CD14-positive monocyte (primary cell): Measurements from ENCODE around the gene MRPS11. TPM values are rescaled to one million over a fixed set of nuclear protein-coding genes. Genes with fewer than 3 reads are reported as not detected.
A peak's percentile ranks its signal among the peaks of the same experiment; 100 is the strongest.
"Not testable (repeated sequence)": the region's sequence is repeated elsewhere in the genome, so short reads cannot be mapped to it uniquely, and the experiment has no call there.

Source experiments
- DNase-seq, 3 donors: peaks; one replicate each; pipeline ENCODE4 v3.0.0-alpha.2; 2011 to 2022
- H2AFZ ChIP-seq: 2 replicates; pipeline ENCODE4 v1.6.0; 2012; ENCODE audit warnings: mild to moderate bottlenecking, low read depth, low read length, inconsistent platforms; ENCODE audit not compliant: insufficient read depth, poor library complexity, severe bottlenecking
- H3K27ac ChIP-seq, 2 donors: 1 replicate in 1 of 2; 2 replicates in 1 of 2; pipeline ENCODE4 v1.5.1; 2012 to 2013; ENCODE audit warnings: low read length in 2 of 2, control low read depth in 1 of 2, inconsistent platforms in 1 of 2, low read depth in 1 of 2, mild to moderate bottlenecking in 1 of 2
- H3K27me3 ChIP-seq, 2 donors: one replicate each; pipeline versions ENCODE4 v1.6.0 to v1.6.1; 2011 to 2013; ENCODE audit warnings: low read length in 2 of 2; ENCODE audit not compliant: control insufficient read depth in 2 of 2, insufficient read depth in 2 of 2
- H3K36me3 ChIP-seq, 2 donors: replicated peaks in 1 of 2; 1 replicate in 1 of 2; 2 replicates in 1 of 2; pipeline versions ENCODE4 v1.5.1 to v1.6.1; 2012 to 2013; ENCODE audit warnings: low read length in 2 of 2, control low read depth in 1 of 2, inconsistent platforms in 1 of 2, mild to moderate bottlenecking in 1 of 2; ENCODE audit not compliant: insufficient read depth in 2 of 2, control insufficient read depth in 1 of 2
- H3K4me1 ChIP-seq, 2 donors: 1 replicate in 1 of 2; 2 replicates in 1 of 2; pipeline versions ENCODE4 v1.5.1 to v1.6.1; 2012 to 2013; ENCODE audit warnings: low read length in 2 of 2, control low read depth in 1 of 2, inconsistent platforms in 1 of 2, mild to moderate bottlenecking in 1 of 2, moderate library complexity in 1 of 2; ENCODE audit not compliant: insufficient read depth in 2 of 2, control insufficient read depth in 1 of 2
- H3K4me2 ChIP-seq: replicated peaks from 2 replicates; pipeline ENCODE3; 2012; ENCODE audit warnings: low read length, moderate library complexity, mild to moderate bottlenecking; ENCODE audit not compliant: poor library complexity, severe bottlenecking; ENCODE audit errors: extremely low read depth
- H3K4me3 ChIP-seq, 3 experiments: fragments of 200-600 bp in 1 of 3; sonication (generic) in 1 of 3; replicated peaks in 1 of 3; 1 replicate in 2 of 3; 2 replicates in 1 of 3; pipeline ENCODE4 v1.5.1; 2011 to 2013; ENCODE audit warnings: low read length in 3 of 3, mild to moderate bottlenecking in 3 of 3, control low read depth in 2 of 3, low read depth in 2 of 3, inconsistent platforms in 1 of 3, moderate library complexity in 1 of 3
- H3K79me2 ChIP-seq: 2 replicates; pipeline ENCODE4 v1.6.0; 2012; ENCODE audit warnings: mild to moderate bottlenecking, control low read depth, inconsistent platforms, low read length, moderate library complexity; ENCODE audit not compliant: insufficient read depth
- H3K9ac ChIP-seq: 2 replicates; pipeline ENCODE4 v1.6.0; 2017; ENCODE audit warnings: low read length, mild to moderate bottlenecking; ENCODE audit not compliant: insufficient read depth, poor library complexity, severe bottlenecking
- H3K9me3 ChIP-seq, 2 donors: replicated peaks in 1 of 2; 1 replicate in 1 of 2; 2 replicates in 1 of 2; pipeline versions ENCODE4 v1.5.1 to v1.6.1; 2012 to 2013; ENCODE audit warnings: low read length in 2 of 2, control low read depth in 1 of 2; ENCODE audit not compliant: control insufficient read depth in 1 of 2, insufficient read depth in 1 of 2
- H4K20me1 ChIP-seq: 2 replicates; pipeline ENCODE4 v1.6.0; 2012; ENCODE audit warnings: mild to moderate bottlenecking, low read length, control low read depth, moderate library complexity; ENCODE audit not compliant: insufficient read depth
- H3K27ac Mint-ChIP-seq, 7 donors: one replicate each; pipeline ENCODE4 v1.8.0; 2020; ENCODE audit warnings: mild to moderate bottlenecking in 7 of 7, mixed read lengths in 7 of 7, moderate library complexity in 6 of 7, inconsistent platforms in 2 of 7
- H3K27me3 Mint-ChIP-seq, 3 donors: one replicate each; pipeline ENCODE4 v1.8.0; 2021 to 2022; ENCODE audit warnings: low read depth in 3 of 3, mild to moderate bottlenecking in 3 of 3, mixed read lengths in 3 of 3, moderate library complexity in 3 of 3, inconsistent platforms in 1 of 3
- H3K36me3 Mint-ChIP-seq, 2 donors: one replicate each; pipeline ENCODE4 v1.8.0; 2020; ENCODE audit warnings: mixed read lengths in 2 of 2, inconsistent platforms in 1 of 2, mild to moderate bottlenecking in 1 of 2
- H3K4me1 Mint-ChIP-seq: one replicate; pipeline ENCODE4 v1.8.0; 2020; ENCODE audit warnings: mild to moderate bottlenecking, mixed read lengths
- H3K4me3 Mint-ChIP-seq, 2 donors: one replicate each; pipeline ENCODE4 v1.8.0; 2020; ENCODE audit warnings: mild to moderate bottlenecking in 2 of 2, mixed read lengths in 2 of 2, moderate library complexity in 1 of 2
- H3K9me3 Mint-ChIP-seq, 7 donors: one replicate each; pipeline ENCODE4 v1.8.0; 2020 to 2022; ENCODE audit warnings: mixed read lengths in 7 of 7, mild to moderate bottlenecking in 6 of 7, moderate library complexity in 6 of 7, inconsistent platforms in 2 of 7
- CTCF ChIP-seq: fragments of 200-600 bp; IDR thresholded peaks from one replicate; pipeline ENCODE4 v1.8.0; 2022; ENCODE audit warnings: antibody characterized with exemption, mild to moderate bottlenecking
- WGBS: methylation state at CpG from one replicate; pipeline ENCODE4 v1.1.5; 2013; ENCODE audit warnings: missing lambda C conversion rate; ENCODE audit not compliant: insufficient coverage; 5-methylcytosine and 5-hydroxymethylcytosine counted together
- intact Hi-C, 2 donors: fragments of 100-400 bp; cut with micrococcal nuclease; formaldehyde crosslinking; loops; one replicate each; pipeline versions ENCODE4 v1.15.0 to v1.15.1; 2023
- polyA plus RNA-seq, 3 donors: library from polyadenylated mRNA; depleted of rRNA in 1 of 3; unstranded in 2 of 3; stranded (reverse) in 1 of 3; fragments of 300-500 nt in 2 of 3; fragments of >200 nt in 1 of 3; fragmentation: Illumina TruSeq in 2 of 3; gene quantifications; 1 replicate in 2 of 3; 2 replicates in 1 of 3; pipeline ENCODE4 v1.2.3, GENCODE V29; 2012 to 2021

Gene MRPS11
- polyA plus RNA-seq, 3 donors: 31.1 to 70.2 (median 65.2) TPM

- peak overlapping the region; percentile 91 to 95 (median 92) for H3K4me3 ChIP-seq
- Mint-ChIP-seq H3K27me3 (no peaks in the 10 kb centered on the region), H3K27ac (peak overlapping the region; percentile 91 to 99 (median 98)), H3K4me3 (peak overlapping the region; percentile 86 to 95), H3K36me3 (peaks cover 33 to 37% of the 10 kb centered on the region in 2 donors), H3K4me1 (peaks cover 20% of the 10 kb centered on the region), H3K9me3 (no peaks in the 10 kb centered on the region)
- H3K27me3 ChIP-seq: no peaks in the 10 kb centered on the region
- peaks cover 15 to 27% of the 10 kb centered on the region in 2 donors for H3K4me1 ChIP-seq
- no peaks in the 10 kb centered on the region for H3K9me3 ChIP-seq
- TF ChIP-seq CTCF: no peak
- H3K36me3 ChIP-seq: peaks cover 27 to 50% of the 10 kb centered on the region in 2 donors
- 1% methylated on average over 8 of the region's 17 CpGs for WGBS
- H3K4me2 ChIP-seq: peak overlapping the region; percentile 92
- H3K79me2 ChIP-seq: peaks cover 31% of the 10 kb centered on the region
- no peak for DNase-seq
- no peaks in the 10 kb centered on the region for H4K20me1 ChIP-seq
- peak overlapping the region; percentile 97 for H2AFZ ChIP-seq
- peak overlapping the region; percentile 60 to 96 for H3K27ac ChIP-seq
- H3K9ac ChIP-seq: peak overlapping the region; percentile 84
- intact Hi-C loops: loop anchor here (5.0 to 10.0 kb wide), 3 partner anchors 79 to 1107 kb away; partner anchors contain the start of genes AEN (in 2 of the 2), DET1 (in 1 of the 2) and TICRR (in 1 of the 2)
Measured at GRCh38 chr15:88467935-88468528, 524 bp downstream of the MRPS11 start.

GRCh38 chr15:88468721-88469120 is 1.2 kb downstream of the MRPS11 start:
- Mint-ChIP-seq H3K36me3 (peaks cover 32 to 38% of the 10 kb centered on the region in 2 donors), H3K4me1 (peaks cover 20% of the 10 kb centered on the region)
- peaks cover 31% of the 10 kb centered on the region for H3K79me2 ChIP-seq
- H3K4me3 Mint-ChIP-seq, H3K27me3 Mint-ChIP-seq, DNase-seq, H3K27me3 ChIP-seq, H3K27ac ChIP-seq, H3K4me2 ChIP-seq, H3K4me3 ChIP-seq, H3K9ac ChIP-seq, H4K20me1 ChIP-seq, H3K9me3 ChIP-seq, H3K9me3 Mint-ChIP-seq, H2AFZ ChIP-seq, H3K27ac Mint-ChIP-seq: not testable (repeated sequence)
- intact Hi-C loops: loop anchor here (5.0 to 10.0 kb wide), 3 partner anchors 79 to 1106 kb away; partner anchors contain the start of genes AEN (in 2 of the 2), DET1 (in 1 of the 2) and TICRR (in 1 of the 2)
- 100% methylated on average over 8 of the region's 10 CpGs for WGBS
- H3K36me3 ChIP-seq: peaks cover 27 to 50% of the 10 kb centered on the region in 2 donors
- H3K4me1 ChIP-seq: peaks cover 15 to 27% of the 10 kb centered on the region in 2 donors
